GM19035 (cell line): Measurements from ENCODE around the gene KIAA0232.
"Not testable (repeated sequence)": the region's sequence is repeated elsewhere in the genome, so short reads cannot be mapped to it uniquely, and the experiment has no call there.

Source experiments
- ATAC-seq: cut with Tn5 transposase; IDR thresholded peaks from one replicate; pipeline ENCODE4 v1.9.1; 2021; ENCODE audit not compliant: unreplicated experiment

The KIAA0232 gene

DNA sequence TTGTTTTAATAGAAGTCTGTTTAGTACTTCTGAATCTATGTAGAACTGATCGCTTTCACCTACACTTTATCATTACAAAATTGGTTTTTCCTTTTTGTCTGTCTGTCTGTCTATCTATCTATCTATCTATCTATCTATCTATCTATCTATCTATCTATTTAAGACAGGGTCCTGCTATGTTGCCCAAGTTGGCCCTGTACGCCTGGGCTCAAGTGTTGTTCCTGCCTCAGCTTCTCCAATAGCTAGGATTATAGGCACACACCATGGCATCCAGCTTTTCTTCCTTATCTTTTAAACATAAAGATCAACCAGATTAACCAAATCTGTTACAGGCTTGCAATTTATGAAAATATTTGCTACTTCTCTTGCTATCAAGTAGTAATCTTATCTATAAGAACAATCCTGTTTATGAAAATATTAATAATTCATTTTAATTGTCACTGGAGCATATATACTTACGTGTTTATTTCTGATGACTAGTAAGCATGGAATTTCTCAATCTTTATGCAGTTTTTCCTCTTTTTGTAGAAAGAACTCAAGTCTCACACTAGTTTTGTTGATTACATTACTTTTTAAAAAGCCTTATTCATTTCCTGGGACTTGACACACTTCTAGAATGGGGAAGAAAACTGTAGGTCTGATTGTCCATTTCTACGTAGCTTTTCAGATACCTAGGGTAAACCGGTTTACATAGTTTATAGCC, 24.5 kb downstream of the KIAA0232 start:
- no peak for ATAC-seq

- ATAC-seq = no peak
Measured at GRCh38 chr4:6808259-6808658, 25.7 kb downstream of the KIAA0232 start.

GRCh38 chr4:6811165-6811564, 28.6 kb downstream of the KIAA0232 start:
- no peak for ATAC-seq

- ATAC-seq = no peak
Measured at GRCh38 chr4:6812766-6813165, 30.2 kb downstream of the KIAA0232 start.

DNA sequence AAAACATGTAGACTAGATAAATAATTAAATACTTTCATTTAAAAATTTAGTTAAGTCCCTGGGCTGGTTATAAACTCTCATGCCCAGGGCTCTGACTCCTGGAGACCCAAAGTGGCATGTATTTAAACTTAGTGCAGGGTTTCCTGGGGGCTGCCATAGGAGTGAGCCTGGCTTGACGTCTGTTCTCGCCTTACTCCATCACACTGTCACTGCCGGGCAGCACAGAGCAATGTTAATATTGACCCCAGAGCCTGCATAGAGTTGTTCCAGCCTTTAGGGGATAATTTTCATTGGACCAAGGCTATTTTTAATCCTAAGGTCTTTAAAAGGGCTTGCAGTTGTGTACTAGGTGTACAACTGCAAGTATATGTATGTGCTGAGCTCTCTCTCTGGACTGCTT, 31.2 kb downstream of the KIAA0232 start:
- no peak for ATAC-seq

DNA sequence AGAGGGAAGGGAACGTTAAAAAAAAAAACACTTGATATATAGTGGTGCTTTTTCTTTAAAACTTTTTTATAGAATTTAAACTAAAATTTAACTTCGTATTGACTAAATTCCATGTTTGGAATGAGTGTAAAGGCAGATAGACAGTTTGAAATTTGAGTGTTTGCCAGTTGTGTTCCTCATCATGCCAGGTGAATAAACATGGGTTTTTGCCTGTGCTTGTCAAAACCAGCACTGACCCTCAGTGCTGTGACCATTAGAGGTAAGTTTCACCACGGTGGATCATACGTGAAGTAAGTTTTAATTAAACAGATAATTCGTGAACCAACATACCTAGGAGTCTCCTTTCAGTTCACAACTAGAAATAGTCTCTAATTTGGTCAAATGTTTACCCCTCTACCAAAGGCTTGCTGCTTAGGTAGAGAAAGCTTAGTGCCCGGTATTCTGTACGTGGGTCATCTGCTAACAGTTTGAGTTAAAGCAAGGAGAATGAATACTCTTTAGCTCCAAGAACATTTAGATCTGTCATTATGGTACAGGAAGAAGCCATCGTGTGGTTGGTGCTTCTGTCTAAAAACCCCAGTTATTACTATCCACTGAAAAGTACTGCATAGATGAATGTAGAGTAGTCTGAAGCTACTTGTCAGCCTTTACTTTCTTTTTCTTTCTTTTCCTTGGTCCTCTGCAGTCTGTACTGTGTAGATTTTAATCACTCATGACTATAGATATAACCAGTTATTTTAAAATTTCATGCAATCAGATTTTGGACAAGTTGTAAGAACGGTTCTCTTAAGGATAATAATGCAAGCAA, 32.7 kb downstream of the KIAA0232 start:
- ATAC-seq = no peak

DNA sequence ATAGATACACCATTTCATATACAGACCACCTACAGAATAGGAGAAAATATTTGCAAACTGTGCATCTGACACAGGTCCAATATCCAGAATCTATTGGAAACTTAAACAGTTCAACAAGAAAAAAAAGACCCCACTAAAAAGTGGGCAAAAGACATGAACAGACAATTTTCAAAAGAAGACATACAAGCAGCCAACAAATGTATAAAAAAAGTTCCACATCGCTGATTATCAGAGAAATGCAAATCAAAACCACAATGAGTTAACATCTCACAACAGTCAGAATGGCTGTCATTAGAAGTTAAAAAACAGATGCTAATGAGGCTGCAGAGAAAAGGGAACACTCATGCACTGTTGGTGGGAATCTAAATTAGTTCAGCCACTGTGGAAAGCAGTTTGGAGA, 36.8 kb downstream of the KIAA0232 start:
- no peak for ATAC-seq

GRCh38 chr4:6820695-6821094, 38.2 kb downstream of the KIAA0232 start:
- no peak for ATAC-seq

DNA sequence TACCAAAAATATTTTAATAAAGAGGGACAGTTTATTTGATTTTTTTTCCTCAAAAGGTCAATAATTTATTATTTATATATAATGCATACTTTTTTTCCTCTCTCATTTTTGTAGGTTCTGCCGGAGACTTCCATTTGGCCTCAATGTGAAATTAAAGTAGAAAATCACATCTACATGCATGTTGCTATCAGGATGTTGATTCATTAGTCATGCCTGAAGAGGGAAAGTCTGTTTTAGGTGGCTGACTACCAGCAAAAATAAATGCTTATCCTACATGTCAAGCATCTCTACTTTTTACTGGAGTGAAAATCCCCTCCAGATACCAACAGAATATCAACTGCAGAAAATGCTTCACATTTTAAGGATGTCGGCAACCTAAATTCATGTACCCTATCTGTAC, 41.5 kb downstream of the KIAA0232 start:
- ATAC-seq = no peak

DNA sequence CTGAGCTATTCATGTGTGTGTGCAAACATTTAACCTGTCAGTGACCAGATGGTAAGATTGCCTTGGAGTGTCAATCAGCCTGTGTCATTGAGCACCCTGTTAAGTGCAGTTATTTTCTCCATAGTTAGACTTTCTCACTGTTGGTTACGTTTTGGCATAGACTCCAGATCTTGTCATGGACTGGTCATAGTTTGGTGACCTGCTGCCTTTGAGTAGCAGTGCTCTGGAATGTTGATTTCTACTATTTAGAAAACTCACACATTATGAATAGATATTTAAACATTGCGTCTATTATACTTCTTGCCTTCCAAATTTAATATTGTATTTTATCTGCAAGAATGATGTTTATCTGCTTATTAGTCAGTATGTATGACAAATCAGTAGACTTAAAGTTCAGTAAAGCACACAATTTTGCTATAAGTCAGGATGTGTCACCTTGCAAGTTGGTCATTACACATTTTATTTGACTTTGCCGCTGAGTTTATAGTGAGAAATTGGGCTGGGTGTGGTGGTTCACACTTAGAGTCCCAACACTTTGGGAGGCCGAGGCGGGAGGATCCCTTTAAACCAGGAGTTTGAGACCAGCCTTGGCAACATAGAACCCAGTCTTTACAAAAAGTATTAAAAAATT, 42.4 kb downstream of the KIAA0232 start:
- no peak for ATAC-seq

- no peak for ATAC-seq
Measured at GRCh38 chr4:6825403-6825802, 42.9 kb downstream of the KIAA0232 start.

GRCh38 chr4:6826781-6827508, 44.4 kb downstream of the KIAA0232 start:
- ATAC-seq = no peak

GRCh38 chr4:6829086-6829485, 46.6 kb downstream of the KIAA0232 start:
- ATAC-seq = no peak

GRCh38 chr4:6834867-6835266, 52.3 kb downstream of the KIAA0232 start:
- no peak for ATAC-seq

DNA sequence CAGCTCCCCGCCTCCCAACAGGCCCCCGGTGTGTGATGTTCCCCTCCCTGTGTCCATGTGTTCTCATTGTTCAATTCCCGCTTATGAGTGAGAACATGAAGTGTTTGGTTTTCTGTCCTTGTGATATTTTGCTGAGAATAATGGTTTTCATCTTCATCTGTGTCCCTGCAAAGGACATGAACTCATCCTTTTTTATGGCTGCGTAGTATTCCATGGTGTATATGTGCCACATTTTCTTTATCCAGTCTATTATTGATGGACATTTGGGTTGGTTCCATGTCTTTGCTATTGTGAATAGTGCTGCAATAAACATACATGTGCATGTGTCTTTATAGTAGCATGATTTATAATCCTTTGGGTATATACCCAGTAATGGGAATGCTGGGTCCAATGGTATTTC, 53.1 kb downstream of the KIAA0232 start:
- not testable (repeated sequence) for ATAC-seq

DNA sequence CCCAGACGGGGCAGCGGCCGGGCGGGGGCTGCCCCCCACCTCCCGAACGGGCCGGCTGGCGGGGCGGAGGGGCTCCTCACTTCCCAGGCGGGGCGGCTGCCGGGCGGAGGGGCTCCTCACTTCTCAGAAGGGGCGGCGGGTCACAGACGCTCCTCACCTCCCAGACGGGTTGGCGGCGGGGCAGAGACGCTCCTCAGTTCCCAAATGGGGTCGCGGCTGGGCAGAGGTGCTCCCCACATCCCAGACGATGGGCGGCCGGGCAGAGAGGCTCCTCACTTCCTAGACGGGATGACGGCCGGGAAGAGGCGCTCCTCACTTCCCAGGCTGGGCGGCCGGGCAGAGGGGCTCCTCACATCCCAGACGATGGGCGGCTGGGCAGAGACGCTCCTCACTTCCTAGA, 54.6 kb downstream of the KIAA0232 start:
- not testable (repeated sequence) for ATAC-seq

- ATAC-seq = no peak
Measured at GRCh38 chr4:6839579-6839978, 57.1 kb downstream of the KIAA0232 start.

DNA sequence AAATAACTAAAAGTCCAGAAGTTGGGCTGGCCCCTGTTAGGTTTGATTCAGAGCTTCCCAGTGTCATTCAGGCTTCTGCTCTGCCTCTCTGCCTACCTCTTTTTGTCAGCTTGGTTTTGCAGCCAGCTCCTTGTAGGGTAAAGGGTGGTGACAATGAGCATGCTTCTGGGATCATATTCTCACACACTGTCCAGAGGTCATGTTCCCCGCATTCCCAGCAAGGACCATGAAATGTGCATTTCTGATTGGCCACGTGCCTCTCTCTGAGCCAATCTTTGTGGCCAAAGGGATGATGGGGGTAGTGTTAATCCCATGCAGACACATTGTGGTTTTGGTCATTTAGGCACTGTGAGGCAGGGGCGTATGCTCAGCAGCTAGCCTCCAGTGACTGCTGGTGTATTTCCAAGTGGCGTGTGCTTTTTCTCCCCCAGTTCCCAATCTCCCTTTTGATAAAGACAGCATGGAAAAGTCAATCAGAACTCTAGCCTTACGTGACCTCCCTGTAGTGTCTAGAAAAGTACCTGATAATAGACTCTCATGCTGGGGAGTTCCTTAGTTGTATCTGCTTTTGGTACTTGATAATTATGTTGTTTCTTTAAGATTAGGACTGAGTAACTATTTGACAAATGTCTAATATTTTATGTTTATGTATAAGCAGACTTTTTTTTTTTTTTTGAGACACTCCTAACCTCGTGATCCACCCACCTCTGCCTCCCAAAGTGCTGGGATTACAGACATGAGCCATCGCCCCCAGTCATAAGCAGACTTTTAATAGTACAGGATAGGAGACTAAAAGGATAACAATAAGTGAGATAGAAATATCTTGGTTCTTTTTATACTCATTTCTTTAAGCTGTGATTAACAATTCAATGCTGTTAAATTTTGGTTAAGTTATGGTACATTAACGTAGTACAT, 57.8 kb downstream of the KIAA0232 start:
- no peak for ATAC-seq

DNA sequence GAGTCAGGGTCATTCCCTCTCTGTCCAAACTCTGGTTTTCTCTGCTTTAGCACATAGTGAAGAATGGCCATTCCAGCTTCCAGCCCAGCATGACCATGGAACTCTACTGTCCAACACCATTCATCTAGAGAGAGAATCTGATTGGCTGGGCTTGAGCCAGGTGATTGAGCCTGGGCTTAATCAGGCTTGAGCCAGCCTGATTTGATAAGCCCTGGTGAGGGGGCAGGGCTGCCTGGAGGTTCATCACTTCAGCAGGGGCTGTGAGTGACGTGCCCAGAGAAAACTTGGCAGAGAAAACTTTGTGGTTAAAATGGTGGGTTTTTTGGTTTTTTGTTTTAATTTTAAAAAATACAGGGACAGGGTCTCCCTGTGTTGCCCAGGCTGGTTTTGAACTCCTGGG, 62.5 kb downstream of the KIAA0232 start:
- ATAC-seq = no peak

GRCh38 chr4:6845574-6845973, 63.0 kb downstream of the KIAA0232 start:
- no peak for ATAC-seq
